ENCODE measurements around the gene VAT1L.

VAT1L gene

GRCh38 chr16:77788181-77789084, at the start of gene VAT1L:
VAT1L (plus strand) TSS chr16:77788564; CDS start chr16:77788683, 119 bp downstream.
- DNase-seq (ENCODE audit: low read depth): no peak

GRCh38 chr16:77738706-77739558, 49.4 kb upstream of the VAT1L start:
- DNase-seq (ENCODE audit: low read depth): no peak

- DNase-seq (ENCODE audit: low read depth): no peak
These were observed 48.8 kb upstream of the VAT1L start for GRCh38 chr16:77739559-77739892.

- DNase-seq (ENCODE audit: low read depth): no peak
These were observed 44.2 kb upstream of the VAT1L start for GRCh38 chr16:77744141-77744540.

GRCh38 chr16:77745972-77746371, 42.4 kb upstream of the VAT1L start:
- DNase-seq (ENCODE audit: low read depth): no peak

GRCh38 chr16:77748421-77749005, 39.9 kb upstream of the VAT1L start:
- DNase-seq (ENCODE audit: low read depth): no peak

DNA sequence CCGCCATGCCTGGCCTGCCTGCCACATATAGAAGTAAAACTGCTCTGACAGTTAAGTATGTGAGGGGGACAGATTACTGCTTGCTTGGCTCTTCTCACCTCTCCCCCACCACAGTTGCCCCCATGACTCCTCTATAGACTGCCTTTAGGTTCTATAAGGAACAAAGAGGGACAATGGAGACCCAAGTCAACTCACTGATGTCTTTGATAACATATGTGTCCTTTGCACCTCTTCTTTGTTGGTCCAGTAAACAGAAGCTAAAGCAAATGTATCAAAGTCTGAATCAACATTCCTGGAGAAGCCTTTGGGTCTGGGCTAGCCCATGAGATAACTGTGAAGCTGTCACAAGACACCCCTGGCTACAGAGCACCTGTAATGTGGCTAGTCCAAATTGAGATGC, 38.9 kb upstream of the VAT1L start:
- no peak for DNase-seq (ENCODE audit: low read depth)

DNA sequence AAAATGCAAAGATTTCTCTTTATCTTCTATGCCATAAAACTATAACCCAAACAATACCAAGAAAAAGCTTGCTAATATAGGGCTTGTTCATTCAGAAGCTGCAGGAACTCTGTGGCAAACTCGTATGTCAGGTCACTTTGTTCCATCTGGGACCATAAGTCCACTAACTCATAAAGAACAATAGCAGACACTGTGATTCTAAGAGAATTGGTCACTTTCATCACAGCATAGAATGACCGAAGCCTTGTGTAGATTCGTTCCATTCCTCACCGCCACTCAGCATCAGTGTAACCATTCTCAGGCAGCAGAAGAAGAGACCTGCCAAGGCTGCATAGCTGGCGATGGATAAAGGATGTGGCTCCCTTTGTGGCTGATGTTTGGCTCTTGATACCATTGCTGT, 30.3 kb upstream of the VAT1L start:
- no peak for DNase-seq (ENCODE audit: low read depth)

- DNase-seq (ENCODE audit: low read depth): no peak
These were observed 29.9 kb upstream of the VAT1L start for GRCh38 chr16:77758508-77758907.

- DNase-seq (ENCODE audit: low read depth): no peak
These were observed 29.2 kb upstream of the VAT1L start for GRCh38 chr16:77759201-77759600.

DNA sequence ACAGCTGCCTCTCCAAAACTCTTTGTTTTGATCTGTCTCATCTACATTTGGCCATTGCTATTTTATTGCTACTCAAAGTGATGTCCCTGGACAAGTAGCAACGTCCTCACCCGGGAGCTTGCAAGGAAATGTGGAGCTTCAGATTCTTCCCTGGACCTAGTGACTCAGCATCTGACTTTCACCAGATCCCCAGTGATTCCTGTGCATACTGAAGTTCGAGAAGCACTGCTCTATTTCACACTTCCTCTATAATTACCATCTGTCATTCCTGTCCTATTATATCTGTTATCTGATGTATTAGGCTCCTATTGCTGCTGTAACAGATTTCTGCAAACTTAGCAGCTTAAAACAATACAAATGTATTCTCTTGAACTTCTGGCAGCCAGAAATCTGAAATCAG, 28.5 kb upstream of the VAT1L start:
- no peak for DNase-seq (ENCODE audit: low read depth)

DNA sequence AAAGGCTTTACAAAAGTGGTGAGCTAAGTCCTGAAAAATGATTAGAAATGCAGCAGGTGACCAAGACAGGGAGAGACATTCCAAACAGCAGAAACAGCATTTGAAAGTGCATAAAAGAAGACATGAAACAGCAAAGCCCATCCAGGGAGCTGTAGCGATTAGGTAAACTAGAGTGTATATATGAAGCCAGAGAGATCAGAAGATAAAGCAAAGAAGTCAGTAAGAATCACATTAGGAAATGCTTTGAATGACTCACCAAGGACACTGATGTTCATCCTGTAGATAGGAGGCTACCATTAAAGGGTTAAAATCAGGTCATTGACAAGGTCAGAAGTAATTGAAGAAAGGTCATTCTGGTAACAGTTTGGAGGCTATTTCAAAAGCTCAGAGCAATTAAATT, 27.6 kb upstream of the VAT1L start:
- DNase-seq (ENCODE audit: low read depth): no peak

DNA sequence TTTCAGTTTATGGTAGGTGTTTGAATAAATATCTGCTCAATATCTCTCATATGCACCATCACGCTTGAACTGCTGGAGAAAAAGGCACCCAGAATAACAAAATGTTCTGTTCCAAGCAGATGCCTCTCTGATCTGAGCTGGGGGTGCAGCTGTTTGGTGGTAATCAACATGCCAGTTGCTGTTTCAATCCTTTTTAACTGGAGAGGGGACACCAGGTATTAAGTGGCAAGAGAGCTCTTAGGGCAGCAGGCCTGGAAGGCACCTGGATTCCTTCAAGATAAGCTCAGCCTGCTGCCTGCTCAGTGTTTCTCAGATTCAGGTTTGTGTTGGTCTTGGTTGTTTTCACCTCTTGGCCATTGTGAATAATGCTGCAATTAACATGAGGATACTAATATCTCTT, 27.2 kb upstream of the VAT1L start:
- no peak for DNase-seq (ENCODE audit: low read depth)

DNA sequence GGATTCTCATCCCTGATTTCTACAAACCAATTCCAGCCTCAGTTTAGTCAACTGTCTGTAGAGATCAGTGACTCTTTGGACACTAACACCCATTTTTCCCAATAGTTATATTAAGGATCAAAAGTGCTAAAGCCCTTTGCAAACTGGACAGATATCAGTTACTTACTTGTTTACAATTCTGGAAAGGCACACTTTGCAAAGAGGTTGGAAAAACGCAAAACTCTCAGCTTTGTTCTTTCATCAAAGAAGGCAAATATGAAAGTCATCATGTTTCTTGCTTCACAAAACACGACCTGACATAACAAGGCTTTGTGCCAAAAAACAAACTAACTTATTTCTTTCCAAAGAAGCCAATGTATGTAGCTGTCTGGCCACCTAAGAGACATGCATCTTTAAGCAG, 26.1 kb upstream of the VAT1L start:
- no peak for DNase-seq (ENCODE audit: low read depth)

- DNase-seq (ENCODE audit: low read depth): no peak
These were observed 24.4 kb upstream of the VAT1L start for GRCh38 chr16:77763994-77764393.

DNA sequence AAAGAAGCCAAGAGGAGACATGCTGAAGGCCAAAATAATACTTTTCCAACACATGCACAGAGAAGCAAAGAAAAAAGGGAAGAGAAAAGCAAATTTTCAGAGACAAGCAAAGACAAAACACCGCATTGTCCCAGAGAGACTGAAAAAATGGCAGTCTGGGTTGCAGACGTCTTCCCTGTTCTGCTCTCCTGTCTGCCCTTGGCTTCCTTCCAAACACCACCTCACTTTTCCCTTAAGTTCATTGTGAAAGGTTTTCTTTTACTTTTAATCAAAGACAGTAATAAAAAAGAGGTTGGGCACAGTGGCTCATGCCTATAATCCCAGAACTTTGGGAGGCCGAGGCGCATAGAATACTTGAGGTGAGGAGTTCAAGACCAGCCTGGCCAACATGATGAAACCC, 21.2 kb upstream of the VAT1L start:
- no peak for DNase-seq (ENCODE audit: low read depth)

GRCh38 chr16:77767826-77768225, 20.5 kb upstream of the VAT1L start:
- DNase-seq (ENCODE audit: low read depth): no peak

GRCh38 chr16:77775911-77776909, 12.2 kb upstream of the VAT1L start:
- DNase-seq (ENCODE audit: low read depth): no peak

DNA sequence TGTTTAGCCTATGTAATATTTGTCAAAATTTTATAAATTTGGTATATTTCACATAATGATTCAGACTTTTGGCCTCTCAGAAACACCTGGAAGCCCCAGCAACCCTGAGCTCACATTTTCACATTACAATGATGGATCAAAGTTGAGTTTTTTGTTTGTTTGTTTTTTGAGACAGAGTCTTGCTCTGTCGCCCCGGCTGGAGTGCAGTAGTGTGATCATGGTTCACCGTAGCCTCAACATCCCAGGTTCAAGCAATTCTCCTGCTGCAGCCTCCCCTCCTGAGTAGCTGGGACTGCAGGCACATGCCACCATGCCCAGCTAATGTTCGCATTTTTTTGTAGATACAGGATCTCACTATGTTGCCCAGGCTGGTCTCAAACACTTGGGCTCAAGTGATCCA, 10.6 kb upstream of the VAT1L start:
- no peak for DNase-seq (ENCODE audit: low read depth)

DNA sequence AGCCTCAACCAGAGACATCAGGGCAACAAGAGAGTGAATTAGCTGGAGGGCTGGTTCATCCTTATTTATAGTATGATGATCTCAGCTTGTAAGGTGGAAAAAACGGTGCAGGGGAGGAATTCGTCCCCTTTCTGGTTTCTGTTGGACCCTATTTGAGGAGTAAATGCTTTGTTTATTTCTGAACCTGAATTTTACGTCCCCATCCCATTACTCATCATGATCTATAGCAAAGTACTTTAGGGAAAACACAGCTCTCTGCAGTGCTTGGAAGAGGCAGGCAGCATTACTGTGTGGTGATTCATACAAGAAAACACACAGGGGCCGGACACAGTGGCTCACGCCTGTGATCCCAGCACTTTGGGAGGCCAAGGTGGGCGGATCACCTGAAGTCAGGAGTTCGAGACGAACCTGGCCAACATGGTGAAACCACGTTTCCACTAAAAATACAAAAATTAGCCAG, 8.0 kb upstream of the VAT1L start:
- DNase-seq (ENCODE audit: low read depth): no peak

DNA sequence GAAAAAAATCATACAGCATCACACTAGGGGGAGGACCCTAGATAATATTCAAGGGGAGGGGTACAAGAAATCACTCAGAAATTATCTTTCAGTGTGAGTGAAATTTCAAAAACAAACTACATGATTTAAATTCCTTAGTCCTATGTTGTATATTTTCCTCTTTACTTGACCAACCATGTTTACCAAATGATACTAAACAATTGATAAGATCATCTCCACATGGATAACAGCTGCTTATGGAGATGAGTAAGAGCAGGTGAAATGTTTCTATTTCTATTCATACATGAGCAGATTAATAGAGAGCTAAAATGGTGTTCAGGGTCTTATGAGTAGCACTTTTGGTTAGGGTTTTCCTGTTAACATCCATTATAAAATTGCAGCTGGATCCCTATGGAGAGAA, 7.3 kb upstream of the VAT1L start:
- DNase-seq (ENCODE audit: low read depth): no peak

GRCh38 chr16:77782694-77783093, 5.7 kb upstream of the VAT1L start:
- no peak for DNase-seq (ENCODE audit: low read depth)

Data from stimulated activated CD8-positive, alpha-beta memory T cell treated with anti-CD3 and anti-CD28 coated beads, Interleukin-7, amount 100 ng/mL, for 24 hours (primary cell).